IMR-90 (cell line): ENCODE data around the gene ZFPM1. TPM values are rescaled to one million over a fixed set of nuclear protein-coding genes. Genes with fewer than 3 reads are reported as not detected.

Source experiments
- CEBPB ChIP-seq: IDR thresholded peaks from 2 replicates; pipeline ENCODE4 v1.6.1; 2012; ENCODE audit warnings: low read depth, low read length, improper control_type of control experiment
- FOS ChIP-seq: fragments of 150-350 bp; IDR thresholded peaks from 2 replicates; pipeline ENCODE4 v1.6.1; 2016; ENCODE audit warnings: low read depth, low read length
- polyA plus RNA-seq, 3 experiments: library from polyadenylated mRNA; depleted of rRNA; stranded (reverse); fragments of >200 nt; gene quantifications; 2 replicates each; pipeline ENCODE4 v1.2.3, GENCODE V29; 2012; ENCODE audit warnings: low replicate concordance in 1 of 3
- total RNA-seq: library from RNA; depleted of rRNA; stranded (reverse); fragments of >200 nt; gene quantifications from 2 replicates; pipeline ENCODE4 v1.2.3, GENCODE V29; 2012
- TF ChIP-seq, protein P1 (sequence below): conservative IDR thresholded peaks from 2 replicates; pipeline ENCODE4 v1.5.1; 2012; ENCODE audit warnings: mild to moderate bottlenecking, low read depth, low read length, improper control_type of control experiment

Gene ZFPM1
- total and polyA plus RNA-seq, 2 of the 4 experiments (the other 2 are of a cell fraction) = 0.36 to 1.1 TPM

DNA sequence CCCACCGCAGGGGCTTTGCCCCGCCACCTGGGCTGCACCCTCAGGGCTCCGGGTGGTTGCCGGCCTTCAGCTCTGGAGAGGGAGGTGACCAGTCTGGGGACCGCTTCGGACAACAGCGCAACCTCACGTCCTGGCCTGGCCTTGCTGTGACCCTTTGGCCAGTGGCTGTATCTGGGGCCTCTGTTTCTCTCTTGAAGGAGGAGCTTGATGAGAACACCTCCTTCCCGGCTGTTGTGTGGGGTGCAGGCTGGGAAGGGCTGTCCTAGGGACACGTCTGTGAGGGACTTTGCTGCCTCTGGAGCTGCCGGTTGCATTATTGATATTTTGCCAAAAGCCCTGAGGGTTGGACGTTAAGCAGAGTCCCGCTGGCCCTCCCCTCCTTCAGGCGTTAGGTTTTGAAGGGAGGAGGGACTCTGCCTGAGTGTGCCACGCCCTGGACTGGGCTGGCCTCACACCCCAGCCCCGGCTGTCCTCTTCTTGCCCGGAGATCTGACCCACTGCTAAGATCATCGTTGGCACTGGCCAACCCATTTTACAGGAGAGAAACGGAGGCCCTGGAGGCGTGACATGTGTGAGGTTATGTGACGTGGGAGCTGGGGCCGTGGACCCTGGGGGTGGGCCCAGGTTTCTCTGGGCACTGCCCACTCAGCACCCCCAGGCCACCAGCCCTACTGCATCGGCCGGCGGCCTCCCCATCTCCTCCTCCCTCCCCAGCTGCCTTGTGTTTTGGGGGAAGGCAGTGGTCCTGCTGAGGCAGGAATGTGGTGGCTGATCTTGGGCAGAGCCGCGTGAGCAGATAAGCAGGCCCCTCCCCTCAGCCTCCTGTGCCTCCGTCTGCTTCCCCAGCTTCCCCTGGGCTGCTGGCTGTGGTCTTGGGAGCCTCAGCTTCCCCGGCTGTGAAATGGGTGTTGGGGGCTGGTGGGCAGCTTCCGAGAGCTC, 8.5 kb downstream of the ZFPM1 start (continued):
- TF ChIP-seq, protein P1, sequence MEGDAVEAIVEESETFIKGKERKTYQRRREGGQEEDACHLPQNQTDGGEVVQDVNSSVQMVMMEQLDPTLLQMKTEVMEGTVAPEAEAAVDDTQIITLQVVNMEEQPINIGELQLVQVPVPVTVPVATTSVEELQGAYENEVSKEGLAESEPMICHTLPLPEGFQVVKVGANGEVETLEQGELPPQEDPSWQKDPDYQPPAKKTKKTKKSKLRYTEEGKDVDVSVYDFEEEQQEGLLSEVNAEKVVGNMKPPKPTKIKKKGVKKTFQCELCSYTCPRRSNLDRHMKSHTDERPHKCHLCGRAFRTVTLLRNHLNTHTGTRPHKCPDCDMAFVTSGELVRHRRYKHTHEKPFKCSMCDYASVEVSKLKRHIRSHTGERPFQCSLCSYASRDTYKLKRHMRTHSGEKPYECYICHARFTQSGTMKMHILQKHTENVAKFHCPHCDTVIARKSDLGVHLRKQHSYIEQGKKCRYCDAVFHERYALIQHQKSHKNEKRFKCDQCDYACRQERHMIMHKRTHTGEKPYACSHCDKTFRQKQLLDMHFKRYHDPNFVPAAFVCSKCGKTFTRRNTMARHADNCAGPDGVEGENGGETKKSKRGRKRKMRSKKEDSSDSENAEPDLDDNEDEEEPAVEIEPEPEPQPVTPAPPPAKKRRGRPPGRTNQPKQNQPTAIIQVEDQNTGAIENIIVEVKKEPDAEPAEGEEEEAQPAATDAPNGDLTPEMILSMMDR = no peak
- TF ChIP-seq CEBPB (no peak), FOS (no peak)
